Measurements from ENCODE around the gene ZNF768.
"Not testable (repeated sequence)": the region's sequence is repeated elsewhere in the genome, so short reads cannot be mapped to it uniquely, and the experiment has no call there.

The ZNF768 gene

DNA sequence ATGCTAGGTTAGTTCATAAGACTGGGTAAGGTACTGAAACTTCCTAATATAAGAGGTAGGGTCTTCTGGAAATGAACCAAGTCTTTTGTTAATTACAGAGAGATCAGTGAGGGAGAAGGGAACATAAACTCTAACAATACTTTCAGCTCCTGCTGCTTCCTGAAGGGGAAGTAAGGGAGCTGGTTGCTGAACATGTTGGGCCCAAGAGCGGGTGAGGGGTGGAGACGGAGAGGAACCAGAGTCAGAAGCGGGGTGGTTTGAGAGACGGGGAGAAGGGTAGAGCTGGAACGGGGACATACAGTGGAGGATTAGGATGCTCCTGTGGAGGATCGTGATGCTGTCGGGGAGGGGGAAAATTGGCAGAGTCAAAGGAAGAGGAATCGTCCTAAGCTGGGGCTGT is 19.7 kb upstream of the ZNF768 start:
- no peak for TF ChIP-seq ZNF274 (IDR thresholded peaks at IDR 0.05; ENCODE audit: low read depth, low read length)
- no peak overlapping the region for H3K4me3 ChIP-seq (ENCODE audit: low read length)

DNA sequence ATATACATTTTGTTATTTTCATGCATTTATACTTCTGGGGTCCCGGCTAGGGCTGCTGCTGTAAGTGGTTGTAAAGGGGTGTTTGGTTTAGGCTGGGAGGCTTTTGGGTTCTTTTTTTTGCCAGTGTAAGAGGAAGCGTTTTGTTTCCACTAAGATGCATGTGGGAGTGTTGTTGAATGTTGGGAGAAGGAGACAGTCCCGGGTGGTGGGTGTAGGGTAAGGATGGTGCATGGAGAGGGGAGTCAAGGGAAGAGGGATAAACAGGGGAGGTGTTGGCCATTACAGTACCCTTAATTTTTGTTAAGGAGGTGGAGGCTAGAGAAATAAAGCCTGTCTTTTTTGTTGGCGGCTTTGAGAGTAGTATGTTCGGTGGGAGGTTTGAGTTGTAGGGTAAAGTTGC is 16.7 kb upstream of the ZNF768 start:
- TF ChIP-seq ZNF274 (IDR thresholded peaks at IDR 0.05; ENCODE audit: low read depth, low read length) = no peak
- no peak overlapping the region for H3K4me3 ChIP-seq (ENCODE audit: low read length)

DNA sequence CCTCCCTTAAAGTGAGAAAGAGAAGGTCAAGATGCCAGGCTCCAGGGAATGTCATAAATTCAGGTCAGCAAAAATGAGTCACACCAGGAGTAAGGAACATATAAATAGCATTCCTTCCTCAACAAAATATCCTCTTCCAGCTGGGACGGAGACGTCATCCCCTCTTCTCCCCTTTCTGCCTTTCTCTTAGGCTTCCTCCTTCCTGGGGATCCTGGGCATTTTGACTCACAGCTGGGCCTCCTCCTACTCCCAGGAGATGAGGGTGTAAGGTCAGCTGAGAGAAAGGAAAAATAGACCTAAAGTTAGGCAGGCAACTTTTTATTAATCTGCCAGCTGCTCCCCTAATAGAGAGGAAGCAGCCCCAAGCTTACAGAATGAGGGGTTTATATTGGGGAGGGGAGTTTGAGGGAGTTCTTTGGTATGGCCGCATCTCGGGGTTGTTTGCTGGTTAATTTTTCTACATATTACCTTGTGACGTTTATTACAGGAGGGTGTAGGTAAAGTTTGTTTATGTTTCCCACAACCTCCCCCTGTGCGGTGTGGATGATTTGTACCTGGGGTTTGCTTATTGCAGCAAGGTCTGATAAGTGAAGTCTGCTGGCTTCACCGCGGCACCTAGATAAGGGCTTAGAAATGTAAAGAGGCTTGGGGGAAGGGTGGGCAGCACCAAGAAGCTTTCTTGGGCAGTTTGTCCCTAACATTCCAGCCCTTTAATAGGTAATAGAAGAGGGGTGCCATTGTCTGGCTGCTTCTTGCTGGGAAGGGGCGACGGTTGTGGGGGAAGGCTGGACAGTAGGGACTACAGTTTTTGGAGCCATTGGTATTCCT is 15.3 kb upstream of the ZNF768 start:
- no peak for TF ChIP-seq ZNF274 (IDR thresholded peaks at IDR 0.05; ENCODE audit: low read depth, low read length)

DNA sequence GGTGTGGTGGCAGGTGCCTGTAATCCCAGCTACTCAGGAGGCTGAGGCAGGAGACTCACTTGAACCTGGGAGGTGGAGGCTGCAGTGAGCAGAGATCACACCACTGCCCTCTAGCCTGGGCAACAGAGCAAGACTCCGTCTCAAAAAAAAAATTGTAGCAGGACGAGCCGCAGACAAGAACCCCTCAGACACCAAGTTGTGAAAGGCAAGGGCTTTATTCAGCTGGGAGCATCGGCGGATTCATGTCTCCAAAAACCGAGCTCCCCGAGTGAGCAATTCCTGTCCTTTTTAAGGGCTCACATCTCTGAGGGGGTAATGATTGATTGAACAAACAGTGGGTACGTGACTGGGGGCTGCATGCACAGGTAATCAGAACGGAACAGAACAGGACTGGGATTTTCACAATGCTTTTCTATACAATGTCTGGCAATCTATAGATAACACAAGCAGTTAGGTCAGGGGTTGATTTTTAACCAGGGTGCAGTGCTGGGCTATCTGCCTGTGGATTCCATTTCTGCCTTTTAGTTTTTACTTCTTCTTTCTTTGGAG is 14.6 kb upstream of the ZNF768 start:
- not testable (repeated sequence) for H3K4me3 ChIP-seq (ENCODE audit: low read length)

More for the DNA sequence above, 15.3 kb upstream of the ZNF768 start:
- H3K4me3 ChIP-seq (ENCODE audit: low read length) = no peak overlapping the region

DNA sequence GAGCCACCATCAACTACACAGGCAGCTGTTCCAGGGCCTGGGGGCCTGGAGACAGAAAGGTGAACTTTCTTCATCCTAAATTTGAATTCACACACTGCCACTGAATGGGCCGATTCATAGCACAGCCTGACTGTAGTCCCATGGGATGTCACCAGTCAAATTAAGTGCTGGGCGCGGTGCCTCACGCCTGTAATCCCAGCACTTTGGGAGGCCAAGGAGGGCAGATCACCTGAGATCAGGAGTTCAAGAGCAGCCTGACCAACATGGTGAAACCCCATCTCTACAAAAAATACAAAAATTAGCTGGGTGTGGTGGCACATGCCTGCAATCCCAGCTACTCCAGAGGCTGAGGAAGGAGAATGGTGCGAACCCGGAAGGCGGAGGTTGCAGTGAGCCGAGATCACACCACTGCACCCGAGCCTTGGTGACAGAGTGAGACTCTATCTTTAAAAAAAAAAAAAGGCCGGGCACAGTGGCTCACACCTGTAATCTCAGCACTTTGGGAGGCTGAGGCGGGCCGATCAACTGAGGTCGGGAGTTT is 13.7 kb upstream of the ZNF768 start:
- not testable (repeated sequence) for H3K4me3 ChIP-seq (ENCODE audit: low read length)

DNA sequence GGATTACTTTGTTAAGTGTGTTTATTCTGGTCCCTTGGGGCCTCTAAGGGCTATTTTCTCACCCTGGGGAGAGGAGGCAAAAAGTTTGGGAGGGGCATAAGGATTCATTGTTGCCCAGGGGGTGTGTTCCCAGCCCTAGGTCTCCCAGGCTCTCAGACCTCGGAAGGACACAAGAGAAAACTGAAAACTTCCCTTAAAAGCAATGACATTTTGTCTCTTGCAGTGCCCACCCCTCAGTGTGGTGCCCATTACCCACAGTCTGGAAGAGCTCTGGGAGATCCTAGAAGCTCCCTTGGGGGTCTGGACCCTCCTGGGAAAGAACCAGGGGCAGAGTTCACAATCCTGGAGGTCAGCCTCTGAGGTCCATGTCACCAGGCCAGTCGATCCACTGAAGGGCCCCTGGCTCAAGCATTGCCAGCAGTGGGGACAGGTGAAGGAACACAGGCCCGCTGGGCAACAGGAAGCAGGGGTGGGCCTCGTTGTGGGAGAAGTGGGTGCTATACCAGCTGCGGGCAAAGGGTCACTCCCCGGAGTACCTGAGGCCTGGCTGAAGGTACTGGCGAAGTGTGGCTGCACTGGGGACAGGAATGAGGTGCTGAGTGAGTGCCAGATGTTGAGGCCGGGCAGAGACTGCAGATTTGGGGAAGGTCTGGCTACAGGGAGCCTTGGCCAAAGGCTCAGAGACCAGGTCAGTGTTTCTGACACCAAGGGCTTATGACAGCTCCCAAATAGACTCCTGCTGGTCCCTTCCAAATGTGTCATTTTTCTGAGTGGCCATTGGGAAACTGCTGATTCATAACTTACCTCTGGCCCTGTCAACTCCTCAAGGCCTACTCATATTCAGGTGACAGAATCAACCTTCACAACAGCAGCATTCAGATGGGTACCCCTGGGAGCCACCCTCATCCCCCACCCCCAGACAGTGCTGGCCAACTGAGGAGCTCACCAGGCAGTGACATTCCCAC is 12.9 kb upstream of the ZNF768 start:
- no peak overlapping the region for H3K4me3 ChIP-seq (ENCODE audit: low read length)
- no peak for TF ChIP-seq ZNF274 (IDR thresholded peaks at IDR 0.05; ENCODE audit: low read depth, low read length)

DNA sequence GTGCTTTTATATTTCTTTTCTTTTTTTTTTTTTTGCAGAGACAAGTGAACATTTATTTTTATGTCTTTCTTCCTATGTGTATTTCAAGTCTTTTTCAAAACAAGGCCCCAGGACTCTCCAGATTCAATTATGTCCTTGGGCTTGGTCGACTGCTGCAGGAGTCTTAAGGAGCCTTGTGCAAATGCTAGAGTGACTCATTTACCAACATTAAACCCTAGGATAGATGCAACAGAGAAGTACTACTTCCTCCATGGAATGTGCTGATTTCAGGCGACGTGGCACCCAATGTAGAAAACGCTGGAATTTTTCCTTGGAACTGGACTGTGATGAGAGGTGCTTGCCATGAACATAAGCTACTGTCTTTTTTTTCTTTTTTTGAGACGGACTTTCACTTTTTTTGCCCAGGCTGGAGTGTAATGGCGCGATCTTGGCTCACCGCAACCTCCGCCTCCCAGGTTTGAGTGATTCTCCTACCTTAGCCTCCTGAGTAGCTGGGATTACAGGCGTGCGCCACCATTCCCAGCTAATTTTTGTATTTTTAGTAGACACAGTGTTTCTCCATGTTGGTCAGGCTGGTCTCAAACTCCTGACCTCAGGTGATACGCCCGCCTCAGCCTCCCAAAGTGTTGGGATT is 10.1 kb upstream of the ZNF768 start:
- H3K4me3 ChIP-seq (ENCODE audit: low read length) = not testable (repeated sequence)

DNA sequence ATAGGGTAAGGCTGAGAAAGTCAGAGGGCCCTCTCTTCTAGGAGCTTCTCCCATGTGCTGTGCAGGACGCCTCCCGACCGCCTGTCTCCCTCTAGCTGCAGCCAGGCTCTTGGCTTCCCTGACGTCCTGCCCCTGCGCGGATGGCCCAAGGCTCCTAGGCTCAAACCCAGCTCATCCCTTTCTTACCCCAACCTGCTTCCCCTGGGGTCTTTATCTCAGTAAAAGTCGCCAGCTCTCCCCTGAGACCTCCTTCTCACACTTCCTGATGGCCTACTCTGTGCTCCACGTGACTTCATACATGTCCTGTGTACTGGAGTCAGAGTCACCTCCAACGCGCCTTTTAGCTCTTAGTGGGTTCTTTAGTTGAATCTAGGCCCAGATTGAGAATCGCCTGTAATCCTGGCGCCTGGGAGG is 9.4 kb upstream of the ZNF768 start:
- peak overlapping the region; percentile 85 for H3K4me3 ChIP-seq (ENCODE audit: low read length)

DNA sequence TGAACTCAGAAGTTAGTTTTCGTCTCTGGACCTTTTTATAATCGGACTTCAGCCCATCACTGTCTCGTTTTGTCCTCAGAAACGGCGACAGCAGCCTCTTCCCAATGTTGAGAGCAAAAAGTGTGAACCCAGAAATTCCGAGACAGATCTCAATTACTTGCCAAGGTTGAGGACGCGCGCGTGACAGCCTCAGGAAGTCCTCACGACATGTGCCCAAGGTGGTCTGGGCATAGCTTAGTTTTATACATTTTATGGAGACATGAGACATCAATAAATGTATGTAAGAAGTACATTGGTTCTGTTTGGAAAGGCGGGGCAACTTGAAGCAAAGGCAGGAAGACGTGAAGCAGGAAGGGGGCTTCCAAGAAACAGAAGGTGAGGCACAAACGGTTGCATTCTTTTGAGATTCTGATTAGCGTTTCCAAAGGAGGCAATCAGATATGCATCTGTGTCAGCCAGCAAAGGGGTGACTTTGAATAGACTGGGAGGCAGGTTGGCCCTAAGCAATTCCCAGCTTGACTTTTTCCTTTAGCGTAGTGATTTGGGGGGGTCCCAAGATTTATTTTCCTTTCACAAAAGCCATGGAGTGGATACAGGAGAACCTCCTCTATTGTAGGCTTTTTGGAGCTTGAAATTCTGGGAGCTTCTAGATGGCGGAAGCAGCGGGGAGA is 8.9 kb upstream of the ZNF768 start:
- no peak for TF ChIP-seq ZNF274 (IDR thresholded peaks at IDR 0.05; ENCODE audit: low read depth, low read length)
- peak overlapping the region; percentile 85 for H3K4me3 ChIP-seq (ENCODE audit: low read length)

More for the DNA sequence above, 9.4 kb upstream of the ZNF768 start:
- no peak for TF ChIP-seq ZNF274 (IDR thresholded peaks at IDR 0.05; ENCODE audit: low read depth, low read length)

DNA sequence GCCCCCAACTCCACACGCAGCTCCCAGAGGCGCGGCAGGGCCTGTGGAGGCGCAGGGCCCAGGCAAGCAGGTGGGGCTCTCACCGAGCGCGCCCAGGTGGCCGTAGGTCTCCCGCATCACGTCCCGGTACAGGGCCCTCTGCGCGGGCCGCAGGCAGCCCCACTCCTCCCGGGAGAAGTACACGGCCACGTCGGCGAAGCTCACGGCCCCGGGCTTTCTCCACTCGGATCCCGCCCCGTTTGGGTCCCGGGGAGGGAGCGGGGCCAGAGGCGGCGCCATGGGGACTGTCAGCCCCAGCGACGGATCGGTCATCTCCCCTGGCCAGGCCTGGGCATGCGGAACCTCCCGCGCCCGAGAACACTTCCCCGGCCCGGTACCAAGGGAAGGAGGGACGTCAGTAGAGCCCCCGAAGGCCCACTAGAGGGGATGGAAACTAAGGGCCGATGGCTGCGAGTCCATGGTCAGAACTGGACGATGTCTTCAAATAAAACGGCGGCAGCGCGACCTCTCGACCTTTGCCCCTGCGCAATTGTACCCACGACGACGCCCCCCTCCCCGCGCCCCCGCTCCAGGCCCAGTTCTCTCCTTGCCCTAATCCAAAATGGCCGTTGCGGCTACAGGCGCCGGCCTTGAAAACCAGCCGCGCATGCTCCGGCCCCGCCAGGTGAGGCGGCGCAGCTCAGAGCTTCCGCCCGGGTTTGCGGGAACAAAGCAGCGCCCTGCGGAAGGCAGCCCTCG is 8.2 kb upstream of the ZNF768 start, which contains the start of gene ZNF747:
TSS of gene ZNF747 (minus strand) at position 491 of the 738 bp plus-strand sequence. CDS start at position 312, 179 bp downstream.
- H3K4me3 ChIP-seq (ENCODE audit: low read length) = peak within 1 kb of the TSS; percentile 85
- no peak for TF ChIP-seq ZNF274 (IDR thresholded peaks at IDR 0.05; ENCODE audit: low read depth, low read length)

DNA sequence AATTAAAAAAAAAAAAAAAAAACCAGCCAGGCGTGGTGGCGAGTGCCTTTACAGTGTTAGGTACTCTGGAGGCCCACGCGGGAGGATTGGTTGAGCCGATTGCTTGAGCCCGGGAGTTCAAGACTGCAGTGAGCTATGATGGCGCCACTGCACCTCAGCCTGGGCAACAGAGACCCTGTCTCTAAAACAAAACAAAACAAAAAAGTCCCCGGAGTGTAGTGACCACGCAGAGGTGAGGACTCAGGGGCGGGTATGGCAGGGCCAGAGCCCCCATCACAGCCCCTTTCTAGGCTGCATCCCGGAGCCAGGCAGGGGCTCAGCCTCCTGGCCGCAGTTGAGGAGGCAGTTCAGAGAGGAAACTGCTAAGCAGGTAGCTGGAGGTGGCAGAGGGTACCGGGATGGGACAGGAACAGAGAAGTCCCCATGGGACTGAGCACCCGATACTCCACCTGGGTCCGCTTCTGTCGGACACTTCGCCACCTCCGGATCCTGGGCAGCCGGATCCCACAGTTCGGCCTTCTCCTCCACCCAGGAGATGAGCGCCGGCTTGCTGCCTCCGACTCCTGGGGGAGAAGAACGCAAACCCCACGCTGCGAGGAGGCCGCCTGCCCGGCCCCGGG is 7.5 kb upstream of the ZNF768 start:
- no peak for TF ChIP-seq ZNF274 (IDR thresholded peaks at IDR 0.05; ENCODE audit: low read depth, low read length)
- H3K4me3 ChIP-seq (ENCODE audit: low read length) = peak overlapping the region; percentile 85

DNA sequence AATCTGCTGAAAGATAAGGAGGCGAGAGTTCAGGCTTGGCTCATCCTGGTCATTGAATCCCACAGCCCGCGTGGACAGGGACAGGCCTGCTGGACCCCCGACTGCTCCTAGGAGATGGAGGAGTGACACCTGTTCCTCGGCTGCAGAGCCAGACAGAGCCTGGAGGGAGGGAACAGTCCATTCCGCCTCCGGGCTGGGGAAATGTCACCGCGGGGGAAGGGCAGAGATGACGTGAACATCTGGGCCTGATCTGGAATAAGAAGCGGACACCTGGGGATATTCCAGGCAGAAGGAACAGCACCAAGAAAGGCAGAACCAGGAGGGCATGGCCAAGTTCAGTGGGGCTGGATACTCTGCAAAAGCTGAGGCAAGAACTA is 6.8 kb upstream of the ZNF768 start:
- no peak overlapping the region for H3K4me3 ChIP-seq (ENCODE audit: low read length)
- no peak for TF ChIP-seq ZNF274 (IDR thresholded peaks at IDR 0.05; ENCODE audit: low read depth, low read length)
